Neuronal stem cell (in vitro differentiated cells): ENCODE measurements around the gene WDR62.

ENCODE experiments used
- DNase-seq: peaks from one replicate; pipeline ENCODE4 v3.0.0-alpha.2; 2013; ENCODE audit warnings: low spot score
- H2AFZ ChIP-seq: one replicate; pipeline ENCODE4 v1.6.1; 2013; ENCODE audit warnings: mild to moderate bottlenecking, low read length, inconsistent platforms
- H2AK5ac ChIP-seq: 2 replicates; pipeline ENCODE4 v1.6.1; 2013; ENCODE audit warnings: low read depth, mild to moderate bottlenecking, inconsistent platforms, low read length, moderate library complexity, mixed read lengths
- H2BK120ac ChIP-seq: 2 replicates; pipeline ENCODE4 v1.6.1; 2013; ENCODE audit warnings: low read depth, mild to moderate bottlenecking, inconsistent platforms, low read length, moderate library complexity, mixed read lengths
- H2BK12ac ChIP-seq: one replicate; pipeline ENCODE4 v1.6.1; 2013; ENCODE audit warnings: low read length, inconsistent platforms
- H2BK15ac ChIP-seq: 2 replicates; pipeline ENCODE4 v1.6.1; 2013; ENCODE audit warnings: mild to moderate bottlenecking, low read length, inconsistent platforms, mixed read lengths
- H2BK5ac ChIP-seq: one replicate; pipeline ENCODE4 v1.6.1; 2013; ENCODE audit warnings: inconsistent platforms, mild to moderate bottlenecking, low read length, moderate library complexity
- H3K14ac ChIP-seq: one replicate; pipeline ENCODE4 v1.6.1; 2013; ENCODE audit warnings: low read length, inconsistent platforms
- H3K18ac ChIP-seq: 2 replicates; pipeline ENCODE4 v1.6.1; 2013; ENCODE audit warnings: low read length, inconsistent platforms
- H3K23ac ChIP-seq: 2 replicates; pipeline ENCODE4 v1.6.1; 2013; ENCODE audit warnings: low read depth, mild to moderate bottlenecking, mixed read lengths, low read length, inconsistent platforms; ENCODE audit not compliant: poor library complexity
- H3K27ac ChIP-seq: replicated peaks from 3 replicates; pipeline ENCODE4 v1.5.1; 2013; ENCODE audit warnings: low read length, inconsistent platforms
- H3K27me3 ChIP-seq, 3 experiments: 2 replicates each; pipeline ENCODE4 v1.6.1; 2013; ENCODE audit warnings: low read length in 3 of 3, mild to moderate bottlenecking in 2 of 3, inconsistent platforms in 1 of 3, low read depth in 1 of 3, mixed read lengths in 1 of 3, moderate library complexity in 1 of 3; ENCODE audit not compliant: control insufficient read depth in 3 of 3, insufficient read depth in 3 of 3
- H3K36me3 ChIP-seq, 2 donors: replicated peaks in 1 of 2; 2 replicates each; pipeline ENCODE4 v1.6.1; 2013; ENCODE audit warnings: low read length in 2 of 2; ENCODE audit not compliant: control insufficient read depth in 2 of 2, insufficient read depth in 2 of 2
- H3K4ac ChIP-seq: 2 replicates; pipeline ENCODE4 v1.6.1; 2013; ENCODE audit warnings: inconsistent platforms, mild to moderate bottlenecking, low read length, moderate library complexity
- H3K4me1 ChIP-seq, 2 donors: 1 replicate in 1 of 2; 2 replicates in 1 of 2; pipeline ENCODE4 v1.6.1; 2013; ENCODE audit warnings: low read length in 2 of 2, low read depth in 1 of 2; ENCODE audit not compliant: control insufficient read depth in 2 of 2, insufficient read depth in 1 of 2
- H3K4me2 ChIP-seq: one replicate; pipeline ENCODE4 v1.6.1; 2013; ENCODE audit warnings: mild to moderate bottlenecking, low read length, inconsistent platforms; ENCODE audit not compliant: insufficient read depth, poor library complexity, severe bottlenecking
- H3K4me3 ChIP-seq, 2 donors: 2 replicates each; pipeline ENCODE4 v1.5.1; 2013; ENCODE audit warnings: low read length in 2 of 2, mild to moderate bottlenecking in 2 of 2, inconsistent platforms in 1 of 2, moderate library complexity in 1 of 2
- H3K79me1 ChIP-seq: one replicate; pipeline ENCODE4 v1.6.1; 2013; ENCODE audit warnings: low read depth, mild to moderate bottlenecking, inconsistent platforms, low read length, moderate library complexity
- H3K9ac ChIP-seq: one replicate; pipeline ENCODE4 v1.6.1; 2013; ENCODE audit warnings: mild to moderate bottlenecking, low read depth, low read length, inconsistent platforms; ENCODE audit not compliant: poor library complexity
- H3K9me3 ChIP-seq, 2 donors: replicated peaks in 1 of 2; 2 replicates each; pipeline versions ENCODE3 to v1.6.1; 2013; ENCODE audit warnings: low read length in 2 of 2, mild to moderate bottlenecking in 2 of 2, inconsistent platforms in 1 of 2, low read depth in 1 of 2, mixed read lengths in 1 of 2, moderate library complexity in 1 of 2; ENCODE audit not compliant: control insufficient read depth in 2 of 2, insufficient read depth in 1 of 2
- H4K8ac ChIP-seq: one replicate; pipeline ENCODE4 v1.6.1; 2013; ENCODE audit warnings: low read depth, mild to moderate bottlenecking, inconsistent platforms, low read length, moderate library complexity
- H4K91ac ChIP-seq: one replicate; pipeline ENCODE4 v1.6.1; 2013; ENCODE audit warnings: low read length, low read depth, mild to moderate bottlenecking, inconsistent platforms; ENCODE audit not compliant: poor library complexity
- WGBS, 2 donors: extraction: QIAGEN DNeasy Blood & Tissue Kit; methylation state at CpG; one replicate each; pipeline ENCODE4 v1.1.7; 2013; ENCODE audit warnings: missing lambda C conversion rate in 2 of 2, mixed read lengths in 1 of 2; ENCODE audit not compliant: insufficient read length in 2 of 2, insufficient replicate concordance in 1 of 2; ENCODE audit errors: extremely low coverage in 2 of 2; 5-methylcytosine and 5-hydroxymethylcytosine counted together

Gene WDR62

GRCh38 chr19:36111200-36111539 lies 56.5 kb downstream of the WDR62 start:
- H2BK120ac ChIP-seq, result no peak overlapping the region
- no peak overlapping the region for H2BK12ac ChIP-seq
- peaks cover 0 to 1% (median 0%) of the 10 kb centered on the region in 3 experiments for H3K27me3 ChIP-seq
- no peak overlapping the region for H3K23ac ChIP-seq
- peaks cover 19% of the 10 kb centered on the region for H3K79me1 ChIP-seq
- no peak overlapping the region for H2BK5ac ChIP-seq
- H3K9me3 ChIP-seq, result peaks cover 0 to 2% of the 10 kb centered on the region in 2 donors
- H3K27ac ChIP-seq, result peak overlapping the region; percentile 23
- no peak overlapping the region for H3K4me3 ChIP-seq
- peaks cover 19 to 44% of the 10 kb centered on the region in 2 donors for H3K36me3 ChIP-seq
- no peak overlapping the region for H4K8ac ChIP-seq
- H3K4me2 ChIP-seq, result no peak overlapping the region
- H3K4ac ChIP-seq, result no peak overlapping the region
- no peak overlapping the region for H2AFZ ChIP-seq
- H3K14ac ChIP-seq, result no peak overlapping the region
- no CpG with 5 or more reads among the region's 13 CpGs for WGBS, 2 donors
- H4K91ac ChIP-seq, result no peak overlapping the region
- H3K18ac ChIP-seq, result peak overlapping the region; percentile 5
- no peak overlapping the region for H2BK15ac ChIP-seq
- H2AK5ac ChIP-seq, result no peak overlapping the region
- H3K4me1 ChIP-seq, result peaks cover 8 to 25% of the 10 kb centered on the region in 2 donors
- H3K9ac ChIP-seq, result peak overlapping the region; percentile 75
- no peak for DNase-seq

- Histone ChIP-seq H3K18ac (no peak overlapping the region), H3K36me3 (peaks cover 17 to 44% of the 10 kb centered on the region in 2 donors), H3K4me1 (peaks cover 8 to 27% of the 10 kb centered on the region in 2 donors), H2BK15ac (no peak overlapping the region), H3K27me3 (peaks cover 0 to 1% (median 0%) of the 10 kb centered on the region in 3 experiments), H3K9me3 (peaks cover 0 to 2% of the 10 kb centered on the region in 2 donors), H2BK5ac (no peak overlapping the region), H2BK120ac (no peak overlapping the region), H3K79me1 (peaks cover 19% of the 10 kb centered on the region), H3K4me3 (peak overlapping the region in 1 of 2 donors; percentile 19), H3K14ac (no peak overlapping the region), H3K27ac (no peak overlapping the region), H2AK5ac (peak overlapping the region; percentile 65), H3K9ac (peak overlapping the region; percentile 16), H3K4ac (no peak overlapping the region), H4K8ac (no peak overlapping the region), H3K23ac (no peak overlapping the region), H3K4me2 (no peak overlapping the region), H4K91ac (no peak overlapping the region), H2AFZ (no peak overlapping the region), H2BK12ac (peak overlapping the region; percentile 46)
- WGBS, 2 donors, result no CpG with 5 or more reads among the region's 10 CpGs
- DNase-seq, result no peak
Measured at GRCh38 chr19:36112678-36113077, 58.0 kb downstream of the WDR62 start.

DNA sequence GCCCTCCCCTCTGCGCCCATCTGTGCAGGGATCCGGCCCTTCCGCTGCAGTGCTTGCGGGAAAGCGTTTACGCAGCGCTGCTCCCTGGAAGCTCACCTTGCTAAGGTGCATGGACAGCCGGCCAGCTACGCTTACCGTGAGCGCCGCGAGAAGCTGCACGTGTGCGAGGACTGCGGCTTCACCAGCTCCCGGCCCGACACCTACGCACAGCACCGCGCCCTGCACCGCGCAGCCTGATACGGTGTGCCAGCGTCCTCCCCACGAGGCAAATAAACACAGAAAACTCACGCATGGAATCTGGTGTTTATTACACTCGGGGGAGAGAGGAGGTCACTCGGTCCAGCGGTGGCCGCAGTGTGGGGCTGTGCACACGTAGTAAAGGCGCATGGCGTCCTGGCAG lies 58.7 kb downstream of the WDR62 start:
- Histone ChIP-seq H3K9me3 (peaks cover 0 to 2% of the 10 kb centered on the region in 2 donors), H3K4me1 (peaks cover 8 to 24% of the 10 kb centered on the region in 2 donors), H2BK120ac (no peak overlapping the region), H3K27ac (no peak overlapping the region), H4K8ac (no peak overlapping the region), H3K4me3 (peak overlapping the region; percentile 71 to 93), H3K14ac (peak overlapping the region; percentile 71), H3K79me1 (peaks cover 22% of the 10 kb centered on the region), H3K36me3 (peaks cover 20 to 50% of the 10 kb centered on the region in 2 donors), H3K27me3 (peaks cover 0 to 1% (median 0%) of the 10 kb centered on the region in 3 experiments), H2AFZ (no peak overlapping the region), H4K91ac (no peak overlapping the region), H2BK12ac (no peak overlapping the region), H3K23ac (peak overlapping the region; percentile 34), H2AK5ac (peak overlapping the region; percentile 79), H3K4me2 (peak overlapping the region; percentile 92), H3K9ac (peak overlapping the region; percentile 44), H2BK5ac (no peak overlapping the region), H2BK15ac (no peak overlapping the region), H3K18ac (no peak overlapping the region), H3K4ac (no peak overlapping the region)
- no peak for DNase-seq
- no CpG with 5 or more reads among the region's 34 CpGs for WGBS, 2 donors

DNA sequence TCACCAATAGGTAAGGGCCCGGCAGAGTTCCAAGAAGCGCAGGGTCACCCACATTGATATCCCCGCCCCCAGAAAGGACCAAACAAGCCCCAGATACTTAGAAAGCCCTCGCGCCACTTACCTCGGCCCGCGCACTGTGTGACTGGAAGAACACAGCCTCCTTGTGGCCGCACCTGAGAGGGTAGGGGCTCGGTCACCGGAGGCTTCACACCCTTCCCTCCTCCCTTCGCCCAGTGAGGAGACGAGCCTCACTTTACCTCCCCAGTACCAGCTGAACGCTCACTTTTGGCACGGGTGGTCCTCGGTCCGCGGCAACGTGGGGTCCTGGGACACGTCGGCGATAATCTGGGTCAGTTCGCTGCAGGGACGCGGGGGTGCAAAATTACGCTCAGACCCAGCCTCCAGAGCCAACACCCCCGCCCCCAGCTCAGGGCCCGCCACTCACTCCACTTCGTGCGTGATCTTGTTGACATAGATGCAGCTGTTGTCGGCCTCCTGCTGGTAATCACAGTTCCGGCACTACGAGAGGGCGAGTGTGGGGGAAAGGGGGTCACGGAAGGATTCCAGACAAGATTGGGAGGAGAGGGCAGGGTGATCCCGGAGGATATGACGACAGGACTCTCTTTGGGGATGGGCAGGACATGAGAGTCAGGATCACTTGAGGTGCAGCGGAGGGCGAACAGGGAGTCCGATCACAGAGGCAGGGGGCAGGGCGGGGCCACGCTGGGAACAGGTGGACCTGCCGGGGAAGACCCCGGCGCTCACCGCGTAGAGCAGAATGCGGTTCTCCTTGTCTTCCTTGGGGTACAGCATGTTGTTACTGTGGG lies 59.4 kb downstream of the WDR62 start:
- Histone ChIP-seq H2AFZ (peak overlapping the region; percentile 87), H3K79me1 (peaks cover 24% of the 10 kb centered on the region), H3K4ac (no peak overlapping the region), H2BK120ac (no peak overlapping the region), H3K4me2 (peak overlapping the region; percentile 92), H4K8ac (peak overlapping the region; percentile 74), H3K23ac (peak overlapping the region; percentile 98), H3K27ac (peak overlapping the region; percentile 97), H3K27me3 (peaks cover 0 to 1% (median 0%) of the 10 kb centered on the region in 3 experiments), H3K4me1 (peaks cover 8 to 24% of the 10 kb centered on the region in 2 donors), H2BK15ac (peak overlapping the region; percentile 96), H3K9me3 (peaks cover 0 to 2% of the 10 kb centered on the region in 2 donors), H3K18ac (peak overlapping the region; percentile 97), H3K36me3 (peaks cover 24 to 57% of the 10 kb centered on the region in 2 donors), H3K14ac (peak overlapping the region; percentile 100), H4K91ac (peak overlapping the region; percentile 97), H3K9ac (peak overlapping the region; percentile 96), H2BK12ac (no peak overlapping the region), H2BK5ac (peak overlapping the region; percentile 69), H3K4me3 (peak overlapping the region; percentile 71 to 93), H2AK5ac (peak overlapping the region; percentile 85)
- no CpG with 5 or more reads among the region's 48 CpGs for WGBS, 2 donors
- DNase-seq, result no peak
